ENCODE data around the gene MFSD11. TPM values are rescaled to one million over a fixed set of nuclear protein-coding genes. Genes with fewer than 3 reads are reported as not detected.
A peak's percentile ranks its signal among the peaks of the same experiment; 100 is the strongest.

MFSD11 gene
- total RNA-seq, 4 donors from 2014 or later = 17.9 to 38.9 (median 26.3) TPM

- ATAC-seq (ENCODE audit: low FRiP score) (no peak), DNase-seq (ENCODE audit: low spot score) (peak; percentile 8)
- TF ChIP-seq CTCF (IDR thresholded peaks at IDR 0.05) = no peak
Observed at GRCh38 chr17:76715496-76715830, 22.5 kb upstream of the MFSD11 start.

- ATAC-seq (ENCODE audit: low FRiP score) (peak; percentile 58), DNase-seq (ENCODE audit: low spot score) (peak; percentile 44)
- TF ChIP-seq CTCF (IDR thresholded peaks at IDR 0.05) = no peak
Observed at GRCh38 chr17:76716146-76716838, 21.6 kb upstream of the MFSD11 start.

- ATAC-seq (ENCODE audit: low FRiP score) (no peak), DNase-seq (ENCODE audit: low spot score) (peak; percentile 18)
- no peak for TF ChIP-seq CTCF (IDR thresholded peaks at IDR 0.05)
Observed at GRCh38 chr17:76716839-76717215, 21.1 kb upstream of the MFSD11 start.

GRCh38 chr17:76718516-76718915, 19.4 kb upstream of the MFSD11 start:
- no peak for DNase-seq (ENCODE audit: low spot score)

GRCh38 chr17:76720211-76720610, 17.7 kb upstream of the MFSD11 start:
- DNase-seq (ENCODE audit: low spot score) (no peak), ATAC-seq (ENCODE audit: low FRiP score) (no peak)
- TF ChIP-seq CTCF (IDR thresholded peaks at IDR 0.05) = no peak

More at GRCh38 chr17:76718516-76718915, 19.4 kb upstream of the MFSD11 start:
- ATAC-seq (ENCODE audit: low FRiP score) = no peak
- no peak for TF ChIP-seq CTCF (IDR thresholded peaks at IDR 0.05)

GRCh38 chr17:76720941-76721340, 17.0 kb upstream of the MFSD11 start:
- no peak for TF ChIP-seq CTCF (IDR thresholded peaks at IDR 0.05)
- ATAC-seq (ENCODE audit: low FRiP score) = no peak
- no peak for DNase-seq (ENCODE audit: low spot score)

- no peak for DNase-seq (ENCODE audit: low spot score)
- TF ChIP-seq CTCF (IDR thresholded peaks at IDR 0.05) = no peak
- ATAC-seq (ENCODE audit: low FRiP score) = no peak
Observed at GRCh38 chr17:76721463-76721862, 16.5 kb upstream of the MFSD11 start.
